Fibroblast of pulmonary artery (primary cell): ENCODE data around the gene DDR2.
A peak's percentile ranks its signal among the peaks of the same experiment; 100 is the strongest.

Experiments used
- DNase-seq: peaks from one replicate; pipeline ENCODE4 v3.0.0-alpha.2; 2010; ENCODE audit warnings: low read depth
- H3K4me3 ChIP-seq: replicated peaks from 2 replicates; pipeline ENCODE4 v1.5.1; 2011; ENCODE audit warnings: low read depth, mild to moderate bottlenecking, control low read depth, low read length, moderate library complexity
- CTCF ChIP-seq: IDR thresholded peaks from 2 replicates; pipeline ENCODE4 v1.5.1; 2011; ENCODE audit warnings: mild to moderate bottlenecking, control low read depth, low read length, inconsistent platforms; ENCODE audit errors: missing control alignments

DDR2 gene

GRCh38 chr1:162710345-162710744 lies 78.1 kb downstream of the DDR2 start:
- no peak overlapping the region for H3K4me3 ChIP-seq
- peak; percentile 47 for DNase-seq
- TF ChIP-seq CTCF, result no peak

GRCh38 chr1:162710780-162711465 lies 78.7 kb downstream of the DDR2 start:
- no peak overlapping the region for H3K4me3 ChIP-seq
- no peak for TF ChIP-seq CTCF
- no peak for DNase-seq

- no peak overlapping the region for H3K4me3 ChIP-seq
- no peak for TF ChIP-seq CTCF
- DNase-seq, result no peak
Observed at GRCh38 chr1:162712317-162713029, 80.2 kb downstream of the DDR2 start.

GRCh38 chr1:162716123-162716522 lies 83.9 kb downstream of the DDR2 start:
- H3K4me3 ChIP-seq, result no peak overlapping the region
- no peak for DNase-seq
- no peak for TF ChIP-seq CTCF

GRCh38 chr1:162716552-162716951 lies 84.3 kb downstream of the DDR2 start:
- no peak for TF ChIP-seq CTCF
- no peak overlapping the region for H3K4me3 ChIP-seq
- no peak for DNase-seq

- no peak for DNase-seq
- no peak for TF ChIP-seq CTCF
Observed at GRCh38 chr1:162717548-162718184, 85.4 kb downstream of the DDR2 start.

GRCh38 chr1:162719678-162720077 lies 87.4 kb downstream of the DDR2 start:
- TF ChIP-seq CTCF, result no peak

More at GRCh38 chr1:162717548-162718184, 85.4 kb downstream of the DDR2 start:
- H3K4me3 ChIP-seq, result no peak overlapping the region

More at GRCh38 chr1:162719678-162720077, 87.4 kb downstream of the DDR2 start:
- DNase-seq, result no peak
- no peak overlapping the region for H3K4me3 ChIP-seq
